Stimulated activated CD8-positive, alpha-beta memory T cell treated with anti-CD3 and anti-CD28 coated beads, Interleukin-15, amount 100 ng/mL, for 24 hours (primary cell): Measurements from ENCODE around the gene SNX4.
"Not testable (repeated sequence)": the region's sequence is repeated elsewhere in the genome, so short reads cannot be mapped to it uniquely, and the experiment has no call there.

Experiments used
- DNase-seq: peaks from one replicate; pipeline ENCODE4 v3.0.0-alpha.2; 2020; ENCODE audit warnings: low read depth

The SNX4 gene

DNA sequence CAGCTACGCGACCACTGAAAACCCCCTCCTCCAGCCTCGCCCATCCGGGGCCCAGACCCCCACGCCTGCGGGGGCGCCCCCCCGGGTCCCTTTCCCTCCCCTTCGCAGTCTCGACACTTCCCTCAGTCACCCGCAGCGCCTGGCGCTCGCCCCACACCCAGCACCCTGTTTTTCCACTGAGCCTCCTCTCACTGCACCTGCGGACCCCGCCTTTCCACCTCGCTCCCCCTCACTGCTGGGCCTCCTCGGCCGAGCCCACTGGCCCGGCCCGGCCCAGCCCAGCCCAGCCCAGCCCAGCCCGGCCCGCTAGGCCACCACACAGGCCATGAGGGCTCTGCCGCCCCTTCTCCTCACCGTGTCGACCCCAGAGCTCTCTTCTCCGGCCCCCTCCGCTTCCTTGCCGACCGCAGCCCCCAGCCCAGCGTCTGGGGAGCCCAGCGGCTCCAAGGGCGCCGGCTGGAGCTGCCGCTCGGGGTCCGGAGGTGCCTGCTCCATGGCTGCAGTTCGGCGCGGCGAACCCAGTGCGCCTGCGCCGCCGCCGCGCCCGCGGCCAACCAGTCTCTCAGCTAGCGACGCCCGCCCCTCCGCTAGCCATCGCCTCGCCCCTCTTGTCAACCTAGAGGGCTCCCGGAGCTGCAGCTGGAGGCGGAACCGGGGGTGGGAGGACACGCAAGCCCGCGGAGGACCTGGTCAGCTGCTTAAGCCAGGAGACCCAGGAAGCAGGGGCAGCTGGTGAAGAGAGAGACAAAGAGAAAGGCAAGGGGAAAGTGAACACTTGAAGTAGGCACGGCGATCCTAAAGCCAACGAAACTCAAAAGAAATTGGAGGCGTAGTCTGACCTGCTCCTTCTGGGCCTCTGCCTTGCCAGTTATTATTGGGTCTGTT lies at the start of gene SNX4:
Gene SNX4 (minus strand): TSS at position 525 of the 885 bp plus-strand sequence. CDS start 30 bp downstream, at position 495.
- peak; percentile 63 for DNase-seq

DNA sequence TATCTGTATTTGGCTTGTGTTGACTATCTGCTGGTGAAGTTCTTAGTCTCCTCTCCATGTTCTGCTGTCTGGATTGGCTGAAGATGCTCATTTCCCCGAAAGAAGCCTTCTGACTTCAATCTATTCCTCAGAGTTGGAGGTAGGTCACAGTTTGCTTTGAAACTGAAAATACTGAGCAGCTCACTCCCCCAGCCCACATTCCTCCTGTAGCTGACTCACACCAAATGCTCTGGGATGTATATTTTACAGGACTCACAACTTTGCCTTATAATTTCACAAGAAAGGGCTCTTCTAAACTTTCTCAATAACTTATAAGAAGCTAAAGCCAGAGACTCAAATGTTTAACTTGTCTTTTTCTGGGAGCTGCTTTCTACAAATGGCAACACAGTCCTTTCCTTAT lies 36.3 kb upstream of the SNX4 start:
- no peak for DNase-seq

DNA sequence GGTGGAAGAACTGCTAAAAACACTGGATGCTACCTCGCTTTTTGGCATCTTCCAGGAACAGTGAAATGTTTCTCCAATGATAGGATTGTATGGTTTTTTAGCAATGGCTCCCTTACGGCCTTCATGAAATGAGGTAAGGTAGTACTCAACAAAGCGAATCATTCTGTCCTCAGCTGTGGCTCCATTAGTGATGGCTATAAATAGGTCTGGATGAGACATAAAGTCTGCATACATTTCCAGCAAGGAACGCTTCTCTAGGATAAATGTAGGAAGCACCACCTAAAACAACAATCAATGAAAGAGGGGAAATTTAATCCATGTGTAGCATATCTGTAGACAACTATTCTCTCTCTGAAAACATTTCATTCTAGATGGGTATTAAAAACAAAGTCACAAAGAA lies 32.4 kb upstream of the SNX4 start:
- no peak for DNase-seq

DNA sequence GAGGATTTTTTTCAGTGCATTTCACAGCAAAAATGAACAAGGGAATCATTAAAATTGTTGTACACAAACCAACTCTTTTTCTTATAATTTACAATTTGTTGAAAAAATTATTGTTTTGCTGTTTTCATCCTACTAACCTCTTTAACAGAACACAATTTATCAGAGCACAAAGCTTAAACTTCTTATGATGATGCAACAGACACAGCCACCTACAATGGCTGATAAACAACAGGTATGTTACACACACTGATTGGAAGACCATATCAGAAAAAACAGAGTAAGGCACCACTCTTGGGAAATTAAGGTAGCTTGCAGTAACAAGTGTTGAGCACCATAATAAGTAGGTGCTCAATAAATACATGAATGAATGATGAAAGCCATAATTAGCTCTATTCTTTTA lies 8.9 kb upstream of the SNX4 start:
- no peak for DNase-seq

DNA sequence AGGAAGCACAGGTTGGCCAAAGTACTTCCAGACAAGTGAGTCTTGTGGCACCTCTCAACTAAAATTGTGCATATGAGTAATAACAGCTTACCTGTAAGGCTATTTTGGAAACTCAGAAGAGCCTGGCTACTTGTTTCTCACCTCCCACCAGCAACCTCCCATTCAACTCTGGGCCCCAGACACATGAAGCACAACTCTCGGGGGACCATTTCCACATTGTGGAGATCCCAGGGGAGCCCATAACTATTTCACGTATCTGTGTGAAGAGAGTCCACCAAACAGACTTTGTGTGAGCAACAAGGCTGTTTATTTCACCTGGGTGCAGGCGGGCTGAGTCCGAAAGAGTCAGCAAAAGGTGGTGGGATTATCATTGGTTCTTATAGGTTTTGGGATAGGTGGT lies 5.2 kb upstream of the SNX4 start:
- no peak for DNase-seq

DNA sequence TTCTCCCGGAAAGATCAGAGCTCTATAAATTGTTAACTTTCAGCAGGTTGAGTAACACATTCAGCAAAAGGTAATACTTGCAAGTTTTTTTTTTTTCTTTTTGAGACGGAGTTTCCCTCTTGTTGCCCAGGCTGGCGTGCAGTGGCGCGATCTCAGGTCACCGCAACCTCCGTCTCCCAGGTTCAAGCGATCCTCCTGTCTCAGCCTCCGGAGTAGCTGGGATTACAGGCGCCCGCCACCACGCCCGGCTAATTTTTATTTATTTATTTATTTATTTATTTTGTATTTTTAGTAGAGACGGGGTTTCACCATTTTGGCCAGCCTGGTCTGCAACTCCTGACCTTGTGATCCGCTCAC lies 539 bp upstream of the SNX4 start:
- DNase-seq = not testable (repeated sequence)

DNA sequence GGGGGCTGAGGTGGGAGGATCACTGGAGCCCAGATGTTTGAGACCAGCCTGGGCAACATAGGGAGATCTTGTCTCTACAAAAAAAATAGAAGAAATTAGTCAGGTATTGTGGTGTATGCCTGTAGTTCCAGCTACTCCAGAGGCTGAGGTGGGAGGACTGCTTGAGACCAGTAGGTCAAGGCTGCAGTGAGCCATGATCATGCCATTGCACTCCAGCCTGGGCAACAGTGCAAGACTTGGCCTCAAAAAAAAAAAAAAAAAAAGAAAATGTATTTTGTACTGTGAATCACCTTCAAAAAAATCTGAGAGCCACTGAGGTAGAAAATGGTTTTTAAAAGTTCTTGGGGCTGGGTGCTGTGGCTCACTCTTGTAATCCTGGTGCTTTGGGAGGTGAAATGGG lies 4.6 kb downstream of the SNX4 start:
- DNase-seq = no peak

DNA sequence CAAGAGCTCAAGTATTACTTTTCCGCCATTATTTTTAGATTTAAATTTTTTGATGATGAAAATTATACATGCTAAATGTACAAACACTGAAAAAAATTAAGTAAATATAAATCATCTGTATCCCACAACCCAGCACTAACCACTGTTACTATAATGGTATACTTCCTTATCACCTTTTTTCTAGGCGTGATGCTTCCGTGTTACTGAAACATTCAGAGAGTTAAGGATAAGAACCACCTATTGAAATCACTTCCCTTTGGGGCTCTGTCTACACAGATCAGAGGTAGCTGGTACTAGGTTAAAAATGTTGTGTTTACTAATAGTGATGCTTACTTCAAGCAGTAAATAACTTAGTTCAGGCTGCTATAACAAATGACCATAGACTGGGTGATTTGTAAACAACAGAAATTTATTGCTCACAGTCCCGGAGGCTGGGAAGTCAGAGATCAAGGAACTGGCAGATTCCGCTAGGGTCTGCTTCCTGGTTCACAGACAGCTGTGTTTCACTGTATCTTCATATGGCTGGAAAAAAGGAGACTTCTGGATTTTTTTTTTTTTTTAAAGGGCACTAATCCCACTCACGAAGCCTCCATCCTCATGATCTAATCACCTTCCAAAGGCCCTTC lies 6.4 kb downstream of the SNX4 start:
- no peak for DNase-seq

DNA sequence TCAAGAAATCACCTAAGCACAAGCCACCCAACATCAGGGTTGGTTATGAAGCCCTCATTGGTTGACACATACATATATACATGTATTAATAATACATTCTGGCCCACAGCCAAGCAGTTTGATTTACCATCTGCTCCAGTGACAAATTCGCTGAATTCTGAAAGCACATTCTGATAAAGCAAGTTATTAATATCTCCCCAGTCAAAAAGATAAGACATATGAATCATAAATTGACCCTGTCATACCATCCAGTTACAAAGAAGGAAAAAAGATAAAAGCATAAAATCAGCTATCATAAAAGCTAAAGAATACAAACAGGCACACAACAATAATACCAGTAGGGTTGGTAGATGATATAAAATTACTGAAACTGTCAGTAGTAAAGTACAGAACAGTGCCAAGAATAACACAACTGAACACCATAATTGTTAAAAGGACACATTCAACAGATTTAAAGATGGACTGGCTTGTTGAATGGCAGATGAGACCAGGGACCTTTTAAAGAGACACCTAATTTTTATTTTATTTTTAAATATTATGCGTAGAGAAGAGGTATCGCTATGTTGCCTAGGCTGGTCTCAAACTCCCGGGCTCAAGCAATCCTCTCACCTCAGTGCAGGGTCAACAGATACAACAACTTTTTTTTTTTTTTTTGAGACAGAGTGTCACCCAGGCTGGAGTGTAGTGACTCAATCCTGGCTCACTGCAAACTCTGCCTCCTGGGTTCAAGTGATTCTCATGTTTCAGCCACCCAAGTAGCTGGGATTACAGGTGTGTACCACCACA lies 7.7 kb downstream of the SNX4 start:
- no peak for DNase-seq

DNA sequence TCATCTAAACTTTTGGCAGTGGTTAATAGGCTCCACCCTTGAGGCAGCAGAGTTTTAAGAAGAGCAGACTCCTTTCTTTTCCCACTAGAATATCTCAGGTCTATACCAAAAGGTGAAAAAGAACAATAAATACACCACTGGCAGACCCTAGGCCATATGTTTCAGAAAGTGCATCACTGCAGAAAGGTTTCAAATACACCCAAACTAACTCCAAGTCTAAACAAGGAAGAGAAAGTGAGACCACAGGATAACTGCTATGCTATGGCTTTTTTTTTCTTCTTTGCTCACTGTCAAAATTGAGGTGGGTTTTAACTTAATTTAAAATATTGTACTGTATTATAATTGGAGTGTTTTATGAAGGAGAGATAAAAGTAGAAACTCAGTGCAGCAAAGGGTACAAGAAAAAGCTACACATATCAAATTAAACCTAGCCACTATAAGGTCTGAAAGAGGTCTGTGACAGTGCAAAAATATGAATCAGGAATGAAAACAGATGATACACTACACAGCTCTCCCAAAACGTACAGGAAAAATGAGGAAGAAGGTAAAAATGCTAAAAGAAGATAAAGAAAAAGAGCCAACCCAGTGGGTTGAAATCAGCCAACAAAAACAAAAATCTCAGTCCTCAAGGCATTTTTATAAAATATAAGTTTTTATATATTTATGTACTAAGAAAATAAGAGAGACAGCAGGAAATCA lies 8.4 kb downstream of the SNX4 start:
- DNase-seq = no peak

DNA sequence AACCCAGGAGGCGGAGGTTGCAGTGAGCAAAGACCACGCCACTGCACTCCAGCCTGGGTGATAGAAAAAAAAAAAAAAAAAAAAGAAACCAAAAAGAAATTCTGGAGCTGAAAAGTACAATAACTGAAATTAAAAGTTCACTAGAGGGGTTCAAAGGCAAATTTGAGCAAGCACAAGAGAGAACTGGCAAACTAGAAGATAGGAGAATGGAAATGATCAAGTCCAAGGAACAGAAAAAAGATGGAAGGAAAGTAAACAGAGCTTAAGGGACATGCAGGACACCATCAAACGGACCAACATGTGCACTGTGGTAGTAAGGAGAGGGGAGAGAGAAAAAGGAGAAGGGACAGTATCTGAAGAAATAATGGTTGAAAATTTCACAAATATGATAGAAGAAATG lies 12.9 kb downstream of the SNX4 start:
- DNase-seq = no peak

DNA sequence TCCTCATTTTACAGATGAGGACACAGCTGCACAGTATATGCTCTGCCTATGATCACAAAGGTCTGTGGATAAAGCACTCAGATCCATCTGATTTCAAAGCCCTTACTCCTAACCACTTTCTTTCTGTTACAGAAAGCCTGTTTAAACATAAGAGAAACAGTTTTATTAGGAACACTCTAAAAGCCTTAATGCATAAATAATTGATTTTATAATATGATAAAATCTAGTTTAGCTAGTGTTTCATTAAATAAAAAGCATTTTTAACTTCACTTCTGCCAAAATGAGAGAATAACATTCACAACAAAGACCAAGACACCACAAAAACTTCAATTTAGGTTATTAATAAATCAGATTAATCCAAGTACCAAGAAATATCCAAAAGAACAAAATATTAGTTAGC lies 21.4 kb downstream of the SNX4 start:
- no peak for DNase-seq

DNA sequence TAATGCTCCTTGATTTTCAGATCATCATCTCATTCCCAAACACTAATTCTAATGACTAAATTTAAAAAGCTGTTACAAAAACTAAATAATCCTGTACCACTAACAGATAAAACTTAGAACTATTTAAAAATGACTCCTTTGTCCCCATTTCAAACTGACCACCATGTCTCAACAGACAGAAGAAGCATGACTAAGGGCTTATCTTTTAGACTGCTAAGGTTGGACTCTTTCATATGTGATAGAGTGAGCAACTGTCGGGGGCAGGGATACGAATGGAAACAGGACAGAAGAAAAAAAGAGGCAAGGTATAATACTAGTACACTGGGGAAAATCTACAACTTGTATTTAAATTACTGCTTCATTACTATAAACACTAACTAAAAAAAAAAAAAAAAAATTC lies 23.3 kb downstream of the SNX4 start:
- DNase-seq = no peak

DNA sequence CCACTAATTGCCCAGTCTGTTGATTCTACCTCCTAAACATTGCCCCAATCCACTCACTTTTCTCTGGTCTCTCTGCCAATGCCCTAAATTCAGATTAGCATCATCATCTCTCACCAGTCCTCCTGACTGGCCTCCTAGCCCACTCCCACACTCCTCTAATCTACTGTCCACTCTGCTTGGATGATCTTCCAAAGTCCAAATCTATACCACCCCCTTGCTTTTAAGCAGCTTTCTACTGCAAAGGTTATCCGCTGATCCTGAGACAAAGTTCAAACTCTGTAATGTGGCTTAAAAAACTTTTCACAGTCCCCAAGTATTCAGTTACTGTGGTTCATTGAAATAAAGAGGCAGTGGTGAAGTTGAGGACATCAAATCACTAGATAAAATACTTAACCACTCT lies 37.6 kb downstream of the SNX4 start:
- DNase-seq = no peak

DNA sequence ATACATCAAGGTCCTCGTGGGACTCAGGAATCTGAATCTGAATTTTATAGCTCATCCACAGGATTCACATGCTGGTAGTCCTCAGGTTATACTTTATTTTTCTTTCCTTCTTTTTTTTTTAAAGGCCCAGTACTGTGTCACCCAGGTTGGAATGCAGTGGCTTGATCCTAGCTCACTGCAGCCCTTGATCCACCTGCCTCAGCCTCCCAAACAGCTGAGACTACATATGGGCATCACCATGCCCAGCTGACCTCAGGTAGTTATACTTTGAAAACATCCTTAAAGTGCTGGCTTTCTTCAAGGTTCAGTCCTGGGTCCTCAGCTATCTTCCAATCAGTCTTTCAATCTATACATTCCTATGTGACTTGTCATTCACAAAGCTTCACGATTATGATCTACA lies 38.2 kb downstream of the SNX4 start:
- no peak for DNase-seq

DNA sequence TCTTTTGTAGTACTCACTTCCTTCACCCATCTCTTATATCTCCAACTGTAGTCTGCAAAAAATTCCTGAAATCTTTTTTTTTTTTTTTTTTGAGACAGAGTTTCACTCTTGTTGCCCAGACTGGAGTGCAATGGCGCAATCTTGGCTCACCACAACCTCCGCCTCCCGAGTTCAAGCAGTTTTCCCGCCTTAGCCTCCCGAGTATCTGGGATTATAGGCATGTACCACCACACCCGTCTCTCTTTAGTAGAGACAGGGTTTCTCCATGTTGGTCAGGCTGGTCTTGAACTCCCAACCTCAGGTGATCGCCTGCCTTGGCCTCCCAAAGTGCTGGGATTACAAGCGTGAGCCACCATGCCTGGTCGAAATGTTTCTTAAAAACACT lies 38.6 kb downstream of the SNX4 start:
- DNase-seq = not testable (repeated sequence)

DNA sequence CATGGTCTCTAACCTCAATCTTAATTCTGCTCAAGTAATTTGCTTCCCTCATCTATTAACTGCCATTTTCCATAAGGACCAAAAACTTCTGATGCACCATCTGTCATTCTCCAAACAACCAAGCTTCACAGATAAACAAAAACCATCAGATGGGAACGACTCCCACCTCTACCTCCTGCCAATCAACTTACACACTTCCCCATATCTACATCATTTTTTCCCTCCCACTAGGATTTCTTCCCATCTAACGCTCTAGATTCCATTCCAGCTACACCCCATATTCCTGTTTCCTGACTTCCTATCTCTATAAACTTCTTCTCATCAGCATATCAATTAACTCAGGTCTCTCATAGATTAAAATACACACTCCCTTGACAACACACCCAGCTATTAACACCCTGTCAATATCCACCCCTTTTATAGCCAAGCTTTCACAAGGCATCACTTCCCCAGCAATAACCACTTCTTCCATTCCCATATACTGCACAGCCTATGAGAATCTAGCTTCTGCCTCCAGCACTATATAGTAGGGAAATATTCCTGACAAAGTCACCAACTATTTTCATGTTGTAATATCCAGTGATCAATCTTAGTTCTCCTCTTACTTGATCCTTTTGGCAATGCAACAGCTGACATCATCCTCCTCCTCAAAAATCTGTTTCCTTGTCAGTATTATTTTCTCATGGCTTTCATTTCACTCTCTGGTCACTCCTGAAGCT lies 39.2 kb downstream of the SNX4 start:
- DNase-seq = no peak

DNA sequence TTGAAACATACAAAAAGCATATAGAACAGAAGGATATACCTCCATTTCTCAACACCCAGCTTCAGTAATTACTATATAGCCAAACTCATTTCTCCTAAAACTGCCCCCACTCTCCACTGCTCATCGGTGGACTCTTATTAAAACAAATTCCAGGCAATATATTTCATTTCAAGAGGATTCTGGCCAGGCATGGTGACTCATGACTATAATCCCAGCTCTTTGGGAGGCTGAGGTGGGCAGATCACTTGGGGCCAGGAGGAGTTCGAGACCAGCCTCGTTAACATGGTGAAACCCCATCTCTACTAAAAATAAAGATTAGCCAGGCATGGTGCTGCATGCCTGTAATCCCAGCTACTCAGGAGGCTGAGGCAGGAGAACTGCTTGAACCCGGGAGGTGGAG lies 40.9 kb downstream of the SNX4 start:
- no peak for DNase-seq

DNA sequence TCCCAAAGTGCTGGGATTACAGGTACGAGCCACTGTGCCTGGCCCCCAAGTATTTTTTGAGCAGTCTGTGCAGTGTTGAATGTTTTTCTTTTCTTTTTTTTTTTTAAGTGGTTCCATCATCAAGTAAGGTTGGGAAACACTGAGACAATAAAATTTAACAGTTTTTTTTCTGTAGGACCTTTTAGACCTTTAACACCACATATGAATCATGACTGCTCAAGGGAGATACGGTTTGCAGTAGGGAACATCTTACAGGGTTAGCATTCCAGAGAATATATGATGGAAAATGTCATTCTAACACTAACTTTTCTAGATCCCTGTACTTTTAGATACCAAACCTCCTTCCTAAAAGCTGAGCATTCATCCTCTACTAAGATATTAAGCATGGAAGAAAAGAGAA lies 41.7 kb downstream of the SNX4 start:
- no peak for DNase-seq

DNA sequence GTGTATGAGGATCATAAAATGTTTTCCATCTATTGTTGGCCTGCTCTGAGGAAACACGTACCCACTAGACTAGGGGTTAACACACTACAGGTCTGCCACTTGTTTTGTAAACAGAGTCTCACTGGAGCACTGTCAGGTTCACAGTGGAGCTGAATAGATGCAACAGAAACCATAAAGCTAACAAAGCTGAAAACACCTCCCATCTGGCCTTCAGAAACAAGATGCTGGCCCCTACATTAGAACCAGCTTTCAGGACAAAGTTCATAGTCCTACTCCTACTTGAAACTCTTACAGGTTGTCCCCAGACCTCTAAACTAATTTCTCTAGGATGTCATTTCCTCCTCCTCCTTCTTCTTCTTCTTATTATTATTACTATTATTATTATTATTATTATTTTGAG lies 42.3 kb downstream of the SNX4 start:
- DNase-seq = no peak

DNA sequence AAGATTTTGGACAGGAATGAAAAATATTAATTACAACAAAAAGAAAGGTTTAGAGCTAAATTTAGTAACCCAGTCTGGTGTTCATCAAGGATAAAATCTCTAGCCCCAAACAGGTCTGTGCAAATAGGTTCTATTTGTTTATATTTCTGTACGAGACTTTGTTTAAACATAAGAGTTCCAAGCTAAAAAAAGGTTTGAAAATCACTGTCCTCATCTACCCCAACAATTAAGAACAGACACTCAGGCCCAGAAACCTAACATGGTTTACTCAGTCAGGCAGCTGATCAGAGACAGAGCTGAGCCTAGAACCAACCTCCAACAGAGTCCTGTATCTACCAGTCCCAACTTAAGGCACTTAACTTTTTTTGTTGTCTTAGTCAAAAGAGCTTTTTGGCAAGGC lies 49.3 kb downstream of the SNX4 start:
- DNase-seq = no peak
